Measurements from ENCODE around the gene GJB3. TPM values are rescaled to one million over a fixed set of nuclear protein-coding genes. Genes with fewer than 3 reads are reported as not detected.

GJB3 gene
- polyA plus RNA-seq, 4 donors = 0.67 to 1.9 (median 0.78) TPM; not detected in 1

DNA sequence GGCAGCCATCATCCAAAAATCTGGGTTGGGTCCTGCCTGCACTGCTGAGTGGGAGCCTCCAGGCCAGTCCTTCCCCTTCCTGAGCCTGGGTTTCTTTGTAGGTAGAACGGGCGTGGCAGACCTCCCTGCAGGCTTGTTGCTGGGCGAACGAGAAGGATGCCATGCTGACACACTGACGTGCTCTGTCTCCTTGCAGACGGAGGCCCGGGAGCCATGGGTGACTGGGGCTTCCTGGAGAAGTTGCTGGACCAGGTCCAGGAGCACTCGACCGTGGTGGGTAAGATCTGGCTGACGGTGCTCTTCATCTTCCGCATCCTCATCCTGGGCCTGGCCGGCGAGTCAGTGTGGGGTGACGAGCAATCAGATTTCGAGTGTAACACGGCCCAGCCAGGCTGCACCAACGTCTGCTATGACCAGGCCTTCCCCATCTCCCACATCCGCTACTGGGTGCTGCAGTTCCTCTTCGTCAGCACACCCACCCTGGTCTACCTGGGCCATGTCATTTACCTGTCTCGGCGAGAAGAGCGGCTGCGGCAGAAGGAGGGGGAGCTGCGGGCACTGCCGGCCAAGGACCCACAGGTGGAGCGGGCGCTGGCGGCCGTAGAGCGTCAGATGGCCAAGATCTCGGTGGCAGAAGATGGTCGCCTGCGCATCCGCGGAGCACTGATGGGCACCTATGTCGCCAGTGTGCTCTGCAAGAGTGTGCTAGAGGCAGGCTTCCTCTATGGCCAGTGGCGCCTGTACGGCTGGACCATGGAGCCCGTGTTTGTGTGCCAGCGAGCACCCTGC, 13.2 kb downstream of the GJB3 start:
- Histone ChIP-seq H3K27me3 (ENCODE audit: control insufficient read depth in 3 of 3, insufficient read depth in 3 of 3, low read length in 3 of 3) (peaks cover 0 to 20% (median 4%) of the 10 kb centered on the region in 3 donors), H3K36me3 (ENCODE audit: control insufficient read depth in 3 of 3, insufficient read depth in 2 of 3, low read depth in 1 of 3, low read length in 3 of 3) (no peaks in the 10 kb centered on the region), H3K4me3 (ENCODE audit: low read depth in 1 of 3, low read length in 3 of 3) (peak overlapping the region in 1 of 3 donors; percentile 1), H3K9me3 (ENCODE audit: control insufficient read depth in 2 of 2, insufficient read depth in 1 of 2, low read depth in 1 of 2, low read length in 1 of 2) (peaks cover 0 to 5% of the 10 kb centered on the region in 2 donors), H3K4me1 (ENCODE audit: control insufficient read depth in 3 of 3, insufficient read depth in 2 of 3, low read depth in 1 of 3, low read length in 2 of 3) (no peaks in the 10 kb centered on the region), H3K27ac (ENCODE audit: low read depth in 1 of 3, low read length in 2 of 3) (no peak overlapping the region)
- DNase-seq = no peak
- FAIRE-seq = no peak
- WGBS, 3 donors = 86 to 91% (median 86%) methylated on average over 37 to 40 of the region's 40 CpGs

- no peak overlapping the region for H3K27ac ChIP-seq (ENCODE audit: low read depth in 1 of 3, low read length in 2 of 3)
- 83 to 88% (median 84%) methylated on average over 12 of the region's 12 CpGs for WGBS, 3 donors
- no peak for DNase-seq
- H3K27me3 ChIP-seq (ENCODE audit: control insufficient read depth in 3 of 3, insufficient read depth in 3 of 3, low read length in 3 of 3) = peaks cover 0 to 20% (median 4%) of the 10 kb centered on the region in 3 donors
- H3K4me1 ChIP-seq (ENCODE audit: control insufficient read depth in 3 of 3, insufficient read depth in 2 of 3, low read depth in 1 of 3, low read length in 2 of 3) = no peaks in the 10 kb centered on the region
- no peaks in the 10 kb centered on the region for H3K36me3 ChIP-seq (ENCODE audit: control insufficient read depth in 3 of 3, insufficient read depth in 2 of 3, low read depth in 1 of 3, low read length in 3 of 3)
- H3K4me3 ChIP-seq (ENCODE audit: low read depth in 1 of 3, low read length in 3 of 3) = no peak overlapping the region
- FAIRE-seq = no peak
- H3K9me3 ChIP-seq (ENCODE audit: control insufficient read depth in 2 of 2, insufficient read depth in 1 of 2, low read depth in 1 of 2, low read length in 1 of 2) = peaks cover 0 to 5% of the 10 kb centered on the region in 2 donors
Measured at GRCh38 chr1:34794790-34795180, 13.8 kb downstream of the GJB3 start.

DNA sequence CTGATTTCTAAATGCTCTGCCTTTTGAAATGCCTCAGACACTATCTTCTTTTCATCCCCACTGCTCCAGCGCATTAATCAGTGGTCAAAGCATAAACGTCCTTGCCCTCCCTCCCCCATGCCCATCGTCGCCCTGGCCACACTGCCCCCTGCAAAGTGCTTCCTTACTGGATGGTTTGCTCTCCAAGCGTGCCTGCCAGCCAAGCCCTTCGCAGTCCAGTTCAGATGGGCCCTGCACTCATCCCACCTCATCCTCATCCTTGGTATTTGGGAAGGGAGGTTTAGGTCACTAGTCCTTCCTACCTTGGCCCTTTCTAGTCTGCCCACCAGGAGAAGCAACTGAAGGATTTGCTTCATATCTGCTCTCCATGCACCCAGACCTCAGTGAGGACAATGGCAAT, 14.9 kb downstream of the GJB3 start:
- 79 to 85% (median 81%) methylated on average over 6 of the region's 6 CpGs for WGBS, 3 donors

DNA sequence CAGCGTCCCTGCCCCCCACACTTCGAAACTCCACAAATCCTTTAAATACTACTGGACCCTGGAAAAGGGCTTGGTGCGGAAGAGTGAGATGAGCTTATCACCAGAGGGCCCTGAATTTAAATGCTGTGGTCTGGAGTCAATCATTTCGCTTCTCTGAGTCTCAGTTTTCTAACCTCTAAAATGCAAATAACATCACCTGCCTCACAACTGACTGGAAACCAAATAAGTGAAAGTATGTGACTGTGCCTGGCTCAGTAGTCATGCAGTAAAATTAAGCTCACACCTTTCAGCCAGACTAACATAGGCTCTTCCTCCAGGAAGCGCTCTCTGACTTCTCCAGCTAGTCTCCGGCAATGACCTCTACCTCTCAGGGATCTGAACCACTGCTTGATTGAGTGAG, 16.0 kb downstream of the GJB3 start:
- 79 to 88% (median 84%) methylated on average over 6 of the region's 6 CpGs for WGBS, 3 donors

More for the DNA sequence above, 14.9 kb downstream of the GJB3 start:
- Histone ChIP-seq H3K9me3 (ENCODE audit: control insufficient read depth in 2 of 2, insufficient read depth in 1 of 2, low read depth in 1 of 2, low read length in 1 of 2) (no peaks in the 10 kb centered on the region), H3K36me3 (ENCODE audit: control insufficient read depth in 3 of 3, insufficient read depth in 2 of 3, low read depth in 1 of 3, low read length in 3 of 3) (no peaks in the 10 kb centered on the region), H3K4me3 (ENCODE audit: low read depth in 1 of 3, low read length in 3 of 3) (no peak overlapping the region), H3K27me3 (ENCODE audit: control insufficient read depth in 3 of 3, insufficient read depth in 3 of 3, low read length in 3 of 3) (peaks cover 0 to 20% (median 4%) of the 10 kb centered on the region in 3 donors), H3K4me1 (ENCODE audit: control insufficient read depth in 3 of 3, insufficient read depth in 2 of 3, low read depth in 1 of 3, low read length in 2 of 3) (no peaks in the 10 kb centered on the region), H3K27ac (ENCODE audit: low read depth in 1 of 3, low read length in 2 of 3) (no peak overlapping the region)
- DNase-seq (no peak), FAIRE-seq (no peak)

DNA sequence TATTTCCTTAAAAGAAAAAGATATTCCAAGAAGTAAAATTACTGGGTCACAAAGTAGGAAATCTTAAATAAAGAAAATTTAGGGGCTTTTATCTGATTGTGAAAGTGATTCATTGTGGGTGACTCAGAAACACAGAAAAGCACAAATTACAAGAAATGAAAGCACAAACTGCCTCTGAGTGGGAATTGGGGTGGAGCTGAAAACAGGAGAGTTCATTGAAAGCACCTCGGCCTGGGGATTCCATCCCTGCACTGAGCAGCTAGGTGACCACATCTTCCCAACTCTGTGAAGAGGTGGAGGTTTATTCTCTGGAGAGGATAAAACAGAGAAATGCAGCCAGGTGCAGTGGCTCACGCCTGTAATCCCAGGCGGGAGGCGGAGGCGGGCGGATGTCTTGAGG, 19.2 kb downstream of the GJB3 start:
- Histone ChIP-seq H3K36me3 (ENCODE audit: control insufficient read depth in 3 of 3, insufficient read depth in 2 of 3, low read depth in 1 of 3, low read length in 3 of 3) (no peaks in the 10 kb centered on the region), H3K4me3 (ENCODE audit: low read depth in 1 of 3, low read length in 3 of 3) (no peak overlapping the region), H3K27ac (ENCODE audit: low read depth in 1 of 3, low read length in 2 of 3) (no peak overlapping the region), H3K27me3 (ENCODE audit: control insufficient read depth in 3 of 3, insufficient read depth in 3 of 3, low read length in 3 of 3) (no peaks in the 10 kb centered on the region), H3K9me3 (ENCODE audit: control insufficient read depth in 2 of 2, insufficient read depth in 1 of 2, low read depth in 1 of 2, low read length in 1 of 2) (no peaks in the 10 kb centered on the region), H3K4me1 (ENCODE audit: control insufficient read depth in 3 of 3, insufficient read depth in 2 of 3, low read depth in 1 of 3, low read length in 2 of 3) (no peaks in the 10 kb centered on the region)
- WGBS, 3 donors = 72 to 88% (median 85%) methylated on average over 6 of the region's 6 CpGs
- no peak for FAIRE-seq
- DNase-seq = no peak

More for the DNA sequence above, 16.0 kb downstream of the GJB3 start:
- no peaks in the 10 kb centered on the region for H3K36me3 ChIP-seq (ENCODE audit: control insufficient read depth in 3 of 3, insufficient read depth in 2 of 3, low read depth in 1 of 3, low read length in 3 of 3)
- FAIRE-seq (no peak), DNase-seq (no peak)
- H3K4me3 ChIP-seq (ENCODE audit: low read depth in 1 of 3, low read length in 3 of 3) = no peak overlapping the region
- no peak overlapping the region for H3K27ac ChIP-seq (ENCODE audit: low read depth in 1 of 3, low read length in 2 of 3)
- no peaks in the 10 kb centered on the region for H3K9me3 ChIP-seq (ENCODE audit: control insufficient read depth in 2 of 2, insufficient read depth in 1 of 2, low read depth in 1 of 2, low read length in 1 of 2)
- H3K27me3 ChIP-seq (ENCODE audit: control insufficient read depth in 3 of 3, insufficient read depth in 3 of 3, low read length in 3 of 3) = peaks cover 0 to 16% (median 4%) of the 10 kb centered on the region in 3 donors
- H3K4me1 ChIP-seq (ENCODE audit: control insufficient read depth in 3 of 3, insufficient read depth in 2 of 3, low read depth in 1 of 3, low read length in 2 of 3) = no peaks in the 10 kb centered on the region

DNA sequence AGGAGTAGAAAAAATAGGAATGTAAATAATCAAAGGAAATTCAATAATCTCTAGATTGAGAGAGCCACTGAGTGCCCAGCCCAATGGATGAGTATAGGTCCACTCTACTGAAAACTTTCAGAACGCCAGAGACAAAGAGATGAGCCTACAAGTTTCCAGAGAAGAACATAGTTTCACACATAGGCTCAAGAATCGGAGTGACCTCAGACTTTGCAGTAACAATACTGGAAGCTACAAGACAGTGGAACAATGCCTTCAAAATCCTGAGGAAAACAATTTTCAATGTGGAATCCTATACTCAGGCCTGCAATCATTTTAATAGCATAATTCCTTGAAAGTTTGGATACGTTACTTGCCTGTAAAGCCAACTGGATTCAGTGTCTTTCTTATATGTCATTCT, 22.8 kb downstream of the GJB3 start:
- H3K9me3 ChIP-seq (ENCODE audit: control insufficient read depth in 2 of 2, insufficient read depth in 1 of 2, low read depth in 1 of 2, low read length in 1 of 2) = no peaks in the 10 kb centered on the region
- FAIRE-seq = no peak
- 88 to 98% (median 95%) methylated on average over 3 of the region's 3 CpGs for WGBS, 3 donors

DNA sequence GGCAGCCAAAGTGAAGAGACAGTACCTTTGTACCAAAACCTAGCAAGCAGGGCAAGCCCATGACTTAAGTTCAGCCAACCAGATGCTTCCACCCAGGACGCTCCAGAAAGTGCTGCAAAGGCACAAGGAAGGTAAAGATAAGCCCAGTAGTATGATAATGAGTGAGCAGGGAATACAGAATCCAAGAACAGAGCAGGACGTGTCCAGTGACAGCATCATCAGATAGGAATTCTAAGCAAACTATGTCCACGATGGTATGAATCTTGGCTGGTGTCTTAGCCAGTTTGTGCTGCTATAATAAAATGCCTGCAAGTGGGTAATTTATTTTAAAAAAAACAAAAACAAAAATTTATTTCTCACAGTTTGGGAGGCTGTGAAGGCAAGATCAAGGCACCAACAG, 25.4 kb downstream of the GJB3 start:
- DNase-seq = no peak
- no peak overlapping the region for H3K4me3 ChIP-seq (ENCODE audit: low read depth in 1 of 3, low read length in 3 of 3)
- no peaks in the 10 kb centered on the region for H3K27me3 ChIP-seq (ENCODE audit: control insufficient read depth in 3 of 3, insufficient read depth in 3 of 3, low read length in 3 of 3)
- 69 to 82% (median 78%) methylated on average over 3 of the region's 3 CpGs for WGBS, 3 donors
- no peak for FAIRE-seq
- H3K4me1 ChIP-seq (ENCODE audit: control insufficient read depth in 3 of 3, insufficient read depth in 2 of 3, low read depth in 1 of 3, low read length in 2 of 3) = no peaks in the 10 kb centered on the region
- H3K9me3 ChIP-seq (ENCODE audit: control insufficient read depth in 2 of 2, insufficient read depth in 1 of 2, low read depth in 1 of 2, low read length in 1 of 2) = no peaks in the 10 kb centered on the region
- no peaks in the 10 kb centered on the region for H3K36me3 ChIP-seq (ENCODE audit: control insufficient read depth in 3 of 3, insufficient read depth in 2 of 3, low read depth in 1 of 3, low read length in 3 of 3)
- no peak overlapping the region for H3K27ac ChIP-seq (ENCODE audit: low read depth in 1 of 3, low read length in 2 of 3)

More for the DNA sequence above, 22.8 kb downstream of the GJB3 start:
- no peaks in the 10 kb centered on the region for H3K36me3 ChIP-seq (ENCODE audit: control insufficient read depth in 3 of 3, insufficient read depth in 2 of 3, low read depth in 1 of 3, low read length in 3 of 3)
- no peaks in the 10 kb centered on the region for H3K27me3 ChIP-seq (ENCODE audit: control insufficient read depth in 3 of 3, insufficient read depth in 3 of 3, low read length in 3 of 3)
- H3K4me1 ChIP-seq (ENCODE audit: control insufficient read depth in 3 of 3, insufficient read depth in 2 of 3, low read depth in 1 of 3, low read length in 2 of 3) = no peaks in the 10 kb centered on the region
- no peak overlapping the region for H3K27ac ChIP-seq (ENCODE audit: low read depth in 1 of 3, low read length in 2 of 3)
- DNase-seq = no peak
- no peak overlapping the region for H3K4me3 ChIP-seq (ENCODE audit: low read depth in 1 of 3, low read length in 3 of 3)

DNA sequence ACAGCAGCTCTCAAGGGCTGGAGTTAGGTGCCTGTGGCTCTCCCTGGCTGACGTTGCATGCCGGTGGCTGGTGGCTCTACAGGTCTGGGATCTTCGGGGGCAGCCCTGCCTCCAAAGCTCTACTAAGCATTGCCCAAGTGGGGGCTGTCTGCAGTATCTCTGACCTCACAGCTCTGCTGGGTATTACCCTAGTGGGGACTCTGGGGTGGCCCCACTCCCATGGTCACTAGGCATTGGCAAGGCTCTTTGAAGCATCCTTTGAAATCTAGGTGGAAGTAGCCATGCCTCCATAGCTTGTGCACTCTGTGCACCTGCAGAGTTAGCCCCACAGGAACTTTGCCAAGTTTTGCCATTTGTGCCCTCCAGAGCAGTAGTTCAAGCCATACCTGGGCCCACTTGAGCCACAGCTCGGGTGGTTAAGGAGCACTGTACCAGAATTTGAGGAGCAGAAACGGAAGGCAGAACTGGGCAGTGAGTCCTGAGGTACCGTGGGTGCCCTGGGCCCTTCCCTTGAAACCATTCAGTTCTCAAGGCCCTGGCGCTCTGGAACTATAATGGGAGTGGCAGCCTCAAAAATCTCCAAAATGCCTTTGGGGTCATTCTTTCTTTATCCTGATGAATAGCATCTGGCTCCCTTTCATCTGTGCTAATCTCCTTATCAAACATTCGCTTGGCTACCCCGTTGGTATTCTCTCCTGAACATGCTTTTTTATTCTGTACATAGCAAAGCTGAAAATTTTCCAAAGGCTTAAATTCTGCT, 27.2 kb downstream of the GJB3 start:
- Histone ChIP-seq H3K36me3 (ENCODE audit: control insufficient read depth in 3 of 3, insufficient read depth in 2 of 3, low read depth in 1 of 3, low read length in 3 of 3) (no peaks in the 10 kb centered on the region), H3K9me3 (ENCODE audit: control insufficient read depth in 2 of 2, insufficient read depth in 1 of 2, low read depth in 1 of 2, low read length in 1 of 2) (no peaks in the 10 kb centered on the region), H3K4me1 (ENCODE audit: control insufficient read depth in 3 of 3, insufficient read depth in 2 of 3, low read depth in 1 of 3, low read length in 2 of 3) (no peaks in the 10 kb centered on the region), H3K27ac (ENCODE audit: low read depth in 1 of 3, low read length in 2 of 3) (no peak overlapping the region), H3K27me3 (ENCODE audit: control insufficient read depth in 3 of 3, insufficient read depth in 3 of 3, low read length in 3 of 3) (no peaks in the 10 kb centered on the region), H3K4me3 (ENCODE audit: low read depth in 1 of 3, low read length in 3 of 3) (no peak overlapping the region)
- 85 to 88% (median 88%) methylated on average over 9 of the region's 9 CpGs for WGBS, 3 donors
- DNase-seq (no peak), FAIRE-seq (no peak)

All from small intestine (tissue), 7 donors.